Neural progenitor cell (in vitro differentiated cells): ENCODE results near the gene GNMT.

Experiments
- CTCF ChIP-seq: fragments of 200-600 bp; sonication (generic); IDR thresholded peaks from 2 replicates; pipeline ENCODE4 v1.5.1; 2017; ENCODE audit warnings: antibody characterized with exemption, mild to moderate bottlenecking
- EZH2 ChIP-seq: fragments of 200-600 bp; sonication (generic); IDR thresholded peaks from 2 replicates; pipeline ENCODE4 v1.6.1; 2017; ENCODE audit warnings: antibody characterized with exemption, mild to moderate bottlenecking, moderate library complexity
- EZH2phosphoT487 ChIP-seq: fragments of 200-600 bp; sonication (generic); IDR thresholded peaks from 2 replicates; pipeline ENCODE4 v1.6.1; 2017; ENCODE audit warnings: antibody characterized with exemption

- no peak for TF ChIP-seq CTCF
- no peak for TF ChIP-seq EZH2
- no peak for TF ChIP-seq EZH2phosphoT487
Measured at GRCh38 chr6:42940493-42941045, 20.0 kb upstream of the GNMT start.
